Chondrocyte (in vitro differentiated cells): Measurements from ENCODE around the gene ACSF3. TPM values are rescaled to one million over a fixed set of nuclear protein-coding genes. Genes with fewer than 3 reads are reported as not detected.

Experiments used
- DNase-seq: peaks from one replicate; pipeline ENCODE4 v3.0.0; 2021; ENCODE audit warnings: mixed read lengths, low spot score
- H3K27ac Mint-ChIP-seq: one replicate; pipeline ENCODE4 v1.8.0; 2021; ENCODE audit warnings: mild to moderate bottlenecking, moderate library complexity, mixed read lengths; ENCODE audit not compliant: unreplicated experiment
- H3K27me3 Mint-ChIP-seq: 2 replicates; pipeline ENCODE4 v1.8.0; 2021; ENCODE audit warnings: low read depth, mixed read lengths
- H3K36me3 Mint-ChIP-seq: 2 replicates; pipeline ENCODE4 v1.8.0; 2021; ENCODE audit warnings: low read depth, mixed read lengths
- H3K4me1 Mint-ChIP-seq: 2 replicates; pipeline ENCODE4 v1.8.0; 2021; ENCODE audit warnings: low read depth, mild to moderate bottlenecking, mixed read lengths
- H3K4me3 Mint-ChIP-seq: one replicate; pipeline ENCODE4 v1.8.0; 2021; ENCODE audit warnings: mild to moderate bottlenecking, moderate library complexity, mixed read lengths; ENCODE audit not compliant: unreplicated experiment
- H3K9me3 Mint-ChIP-seq: 2 replicates; pipeline ENCODE4 v1.8.0; 2021; ENCODE audit warnings: low read depth, mixed read lengths
- CTCF ChIP-seq: fragments of 200-600 bp; sonication (generic); IDR thresholded peaks from 2 replicates; pipeline ENCODE4 v1.5.0; 2021; ENCODE audit warnings: antibody characterized with exemption, mild to moderate bottlenecking, moderate library complexity
- total RNA-seq: library from RNA; stranded (reverse); gene quantifications from 3 replicates; pipeline ENCODE4 v1.2.1, GENCODE V29; 2021

Gene ACSF3
- total RNA-seq, 1 donor from 2014 or later: 19.5 TPM

- peaks cover 15% of the 10 kb centered on the region for H3K4me1 Mint-ChIP-seq
- no peak for TF ChIP-seq CTCF
- DNase-seq: no peak
- H3K36me3 Mint-ChIP-seq: no peaks in the 10 kb centered on the region
- no peak overlapping the region for H3K4me3 Mint-ChIP-seq
- no peaks in the 10 kb centered on the region for H3K27me3 Mint-ChIP-seq
- no peak overlapping the region for H3K27ac Mint-ChIP-seq
- no peaks in the 10 kb centered on the region for H3K9me3 Mint-ChIP-seq
These were observed 78.5 kb downstream of the ACSF3 start for GRCh38 chr16:89172171-89172527.

DNA sequence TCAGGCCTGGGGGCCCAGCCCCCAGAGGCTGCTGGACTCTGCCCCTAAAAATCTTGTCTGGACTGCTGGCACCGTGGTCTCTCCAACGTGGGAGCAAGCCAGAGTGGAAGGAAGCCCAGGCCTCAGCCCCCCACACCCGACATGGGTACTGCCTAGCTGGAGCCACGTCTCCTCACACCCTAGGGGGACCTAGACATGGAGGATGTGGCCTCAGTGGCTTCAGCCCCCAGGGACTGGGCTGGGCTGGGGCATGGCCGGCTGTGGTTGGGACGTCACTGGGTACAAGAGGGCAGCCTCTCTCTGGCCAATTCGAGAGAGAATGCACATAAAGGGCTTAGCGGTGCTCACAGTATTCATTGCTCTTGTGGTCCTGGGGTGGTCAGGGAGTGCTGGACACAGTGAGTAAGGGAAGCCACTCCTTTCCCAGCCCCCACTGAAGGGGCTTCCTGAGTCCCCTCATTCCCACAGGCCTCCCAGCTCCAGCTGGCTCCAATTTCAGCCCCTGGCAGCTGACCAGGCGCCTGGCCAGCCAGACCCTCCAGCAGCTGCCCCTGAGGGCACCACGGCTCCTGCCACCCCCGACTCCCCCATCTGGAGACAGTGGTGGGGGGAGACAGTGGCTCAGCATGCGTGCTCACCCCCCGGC is 79.0 kb downstream of the ACSF3 start:
- H3K27me3 Mint-ChIP-seq: no peaks in the 10 kb centered on the region
- H3K4me3 Mint-ChIP-seq: no peak overlapping the region

DNA sequence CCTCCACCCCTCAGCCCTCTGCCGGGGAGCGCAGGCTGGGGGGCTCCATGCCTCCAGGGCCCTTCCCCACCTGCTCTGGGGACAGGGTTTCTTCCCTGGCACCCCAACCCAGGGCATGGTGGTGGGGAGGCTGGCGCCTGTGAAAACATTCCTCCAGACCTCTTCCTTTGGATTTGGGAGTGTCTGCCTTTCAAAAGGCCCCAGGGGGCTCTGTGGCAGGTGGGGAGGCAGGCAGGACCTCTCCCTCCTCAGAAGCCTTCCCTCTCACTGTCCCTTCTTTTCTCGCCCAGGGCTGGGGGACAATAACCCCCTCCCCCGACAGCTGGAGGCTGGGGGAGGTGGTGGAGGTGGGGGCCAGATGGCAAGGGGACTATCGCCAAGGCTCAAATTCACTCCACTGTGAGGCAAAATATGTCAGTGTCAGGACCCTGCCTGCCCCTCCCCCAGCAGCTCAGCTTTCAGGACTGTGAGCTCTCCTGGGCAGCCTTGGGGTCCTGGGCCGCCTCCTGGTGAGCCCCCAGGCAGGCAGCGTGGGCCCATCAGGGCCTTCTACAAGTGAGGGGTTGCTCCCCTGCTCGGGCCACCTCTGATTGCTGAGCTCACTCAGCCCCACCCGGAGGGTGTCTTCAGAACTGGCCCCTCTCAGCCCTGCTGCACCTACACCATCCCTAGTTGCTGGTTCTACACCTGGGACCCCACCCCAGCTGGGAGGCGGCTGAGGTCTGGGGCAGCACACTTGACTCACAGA is 79.7 kb downstream of the ACSF3 start:
- Mint-ChIP-seq H3K27me3 (no peaks in the 10 kb centered on the region), H3K9me3 (no peaks in the 10 kb centered on the region), H3K4me1 (peaks cover 15% of the 10 kb centered on the region), H3K4me3 (no peak overlapping the region), H3K27ac (no peak overlapping the region), H3K36me3 (no peaks in the 10 kb centered on the region)
- TF ChIP-seq CTCF: no peak
- DNase-seq: no peak

More for the DNA sequence above, 79.0 kb downstream of the ACSF3 start:
- DNase-seq: no peak
- no peak overlapping the region for H3K27ac Mint-ChIP-seq
- H3K36me3 Mint-ChIP-seq: no peaks in the 10 kb centered on the region
- TF ChIP-seq CTCF: no peak
- no peaks in the 10 kb centered on the region for H3K9me3 Mint-ChIP-seq
- peaks cover 15% of the 10 kb centered on the region for H3K4me1 Mint-ChIP-seq

DNA sequence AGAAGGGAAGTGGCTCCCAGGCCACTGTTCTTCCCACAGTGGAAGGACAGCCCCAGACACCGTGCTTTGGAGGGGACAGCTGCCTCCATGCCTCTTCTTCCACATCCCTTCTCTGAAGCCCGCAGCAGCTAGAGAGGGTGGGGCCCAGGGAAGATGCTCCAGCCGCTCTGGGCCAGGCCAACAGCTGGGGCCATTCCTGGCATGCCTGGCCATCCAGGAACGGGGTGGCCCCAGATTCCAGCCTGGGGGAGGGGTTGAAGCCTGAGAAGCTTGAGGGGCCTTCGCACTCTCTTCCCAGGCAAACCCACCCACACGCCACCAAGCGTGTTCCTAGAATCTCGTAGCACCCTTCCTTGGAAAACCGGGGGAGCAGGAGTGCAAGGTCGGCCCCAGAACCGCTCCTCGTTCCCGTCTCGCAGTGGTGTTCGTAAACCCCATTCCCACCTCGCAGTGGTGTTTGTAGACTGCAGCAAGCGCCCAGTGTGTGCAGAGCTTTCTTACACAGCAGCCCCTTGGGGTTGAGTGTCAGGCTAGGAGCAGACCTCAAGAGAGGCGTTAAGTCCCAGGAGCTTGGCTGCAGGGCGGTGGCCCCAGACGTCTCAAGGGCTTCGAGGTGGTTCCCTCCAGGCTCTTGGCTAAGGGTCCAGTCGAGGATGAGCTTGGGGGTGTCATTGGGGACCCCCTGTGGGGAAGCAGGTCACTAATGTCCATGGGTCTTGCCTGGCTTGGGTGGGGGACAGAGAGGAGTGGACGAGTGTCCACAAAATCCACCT is 80.6 kb downstream of the ACSF3 start:
- H3K27me3 Mint-ChIP-seq: no peaks in the 10 kb centered on the region
- TF ChIP-seq CTCF: no peak
- no peaks in the 10 kb centered on the region for H3K36me3 Mint-ChIP-seq
- DNase-seq: no peak
- H3K4me3 Mint-ChIP-seq: no peak overlapping the region
- no peak overlapping the region for H3K27ac Mint-ChIP-seq
- no peaks in the 10 kb centered on the region for H3K9me3 Mint-ChIP-seq
- H3K4me1 Mint-ChIP-seq: peaks cover 15% of the 10 kb centered on the region

GRCh38 chr16:89174877-89175276 is 81.2 kb downstream of the ACSF3 start:
- Mint-ChIP-seq H3K4me1 (peaks cover 15% of the 10 kb centered on the region), H3K27ac (no peak overlapping the region), H3K4me3 (no peak overlapping the region), H3K36me3 (no peaks in the 10 kb centered on the region), H3K9me3 (no peaks in the 10 kb centered on the region), H3K27me3 (no peaks in the 10 kb centered on the region)
- TF ChIP-seq CTCF: no peak
- DNase-seq: no peak
